ENCODE results near the gene KCNE3. TPM values are rescaled to one million over a fixed set of nuclear protein-coding genes. Genes with fewer than 3 reads are reported as not detected.

The KCNE3 gene
- total RNA-seq, 1 donor = 12.9 TPM

GRCh38 chr11:74479732-74480123 lies 12.4 kb upstream of the KCNE3 start:
- H3K4me1 ChIP-seq (ENCODE audit: insufficient read depth, low read length) = peaks cover 14% of the 10 kb centered on the region
- no peaks in the 10 kb centered on the region for H3K9me3 ChIP-seq (ENCODE audit: low read depth, low read length)
- H3K4me3 ChIP-seq (ENCODE audit: low read length) = no peak overlapping the region
- no peaks in the 10 kb centered on the region for H3K27me3 ChIP-seq (ENCODE audit: insufficient read depth, low read length)

- H3K4me1 ChIP-seq (ENCODE audit: insufficient read depth, low read length) = peaks cover 20% of the 10 kb centered on the region
- H3K9me3 ChIP-seq (ENCODE audit: low read depth, low read length) = no peaks in the 10 kb centered on the region
- no peaks in the 10 kb centered on the region for H3K27me3 ChIP-seq (ENCODE audit: insufficient read depth, low read length)
- H3K4me3 ChIP-seq (ENCODE audit: low read length) = no peak overlapping the region
Measured at GRCh38 chr11:74478877-74479731, 11.8 kb upstream of the KCNE3 start.

- Histone ChIP-seq H3K4me3 (ENCODE audit: low read length) (no peak overlapping the region), H3K9me3 (ENCODE audit: low read depth, low read length) (no peaks in the 10 kb centered on the region), H3K27me3 (ENCODE audit: insufficient read depth, low read length) (no peaks in the 10 kb centered on the region), H3K4me1 (ENCODE audit: insufficient read depth, low read length) (peaks cover 43% of the 10 kb centered on the region)
Measured at GRCh38 chr11:74476536-74476935, 9.2 kb upstream of the KCNE3 start.

- Histone ChIP-seq H3K9me3 (ENCODE audit: low read depth, low read length) (no peaks in the 10 kb centered on the region), H3K27me3 (ENCODE audit: insufficient read depth, low read length) (no peaks in the 10 kb centered on the region), H3K4me3 (ENCODE audit: low read length) (no peak overlapping the region), H3K4me1 (ENCODE audit: insufficient read depth, low read length) (peaks cover 46% of the 10 kb centered on the region)
Measured at GRCh38 chr11:74474316-74474715, 7.0 kb upstream of the KCNE3 start.

GRCh38 chr11:74473382-74474173 lies 6.2 kb upstream of the KCNE3 start:
- Histone ChIP-seq H3K27me3 (ENCODE audit: insufficient read depth, low read length) (no peaks in the 10 kb centered on the region), H3K9me3 (ENCODE audit: low read depth, low read length) (no peaks in the 10 kb centered on the region), H3K4me3 (ENCODE audit: low read length) (no peak overlapping the region), H3K4me1 (ENCODE audit: insufficient read depth, low read length) (peaks cover 48% of the 10 kb centered on the region)

- H3K4me1 ChIP-seq (ENCODE audit: insufficient read depth, low read length) = peaks cover 55% of the 10 kb centered on the region
- H3K27me3 ChIP-seq (ENCODE audit: insufficient read depth, low read length) = no peaks in the 10 kb centered on the region
Measured at GRCh38 chr11:74471668-74472429, 4.5 kb upstream of the KCNE3 start.

GRCh38 chr11:74471037-74471436 lies 3.7 kb upstream of the KCNE3 start:
- no peaks in the 10 kb centered on the region for H3K9me3 ChIP-seq (ENCODE audit: low read depth, low read length)
- H3K4me3 ChIP-seq (ENCODE audit: low read length) = no peak overlapping the region
- H3K27me3 ChIP-seq (ENCODE audit: insufficient read depth, low read length) = no peaks in the 10 kb centered on the region
- H3K4me1 ChIP-seq (ENCODE audit: insufficient read depth, low read length) = peaks cover 60% of the 10 kb centered on the region

More at GRCh38 chr11:74471668-74472429, 4.5 kb upstream of the KCNE3 start:
- no peaks in the 10 kb centered on the region for H3K9me3 ChIP-seq (ENCODE audit: low read depth, low read length)
- H3K4me3 ChIP-seq (ENCODE audit: low read length) = no peak overlapping the region

GRCh38 chr11:74470526-74470925 lies 3.2 kb upstream of the KCNE3 start:
- Histone ChIP-seq H3K4me1 (ENCODE audit: insufficient read depth, low read length) (peaks cover 65% of the 10 kb centered on the region), H3K9me3 (ENCODE audit: low read depth, low read length) (no peaks in the 10 kb centered on the region), H3K27me3 (ENCODE audit: insufficient read depth, low read length) (no peaks in the 10 kb centered on the region), H3K4me3 (ENCODE audit: low read length) (no peak overlapping the region)

- Histone ChIP-seq H3K9me3 (ENCODE audit: low read depth, low read length) (no peaks in the 10 kb centered on the region), H3K4me3 (ENCODE audit: low read length) (no peak overlapping the region), H3K27me3 (ENCODE audit: insufficient read depth, low read length) (no peaks in the 10 kb centered on the region), H3K4me1 (ENCODE audit: insufficient read depth, low read length) (peaks cover 68% of the 10 kb centered on the region)
Measured at GRCh38 chr11:74468936-74469335, 1.6 kb upstream of the KCNE3 start.

GRCh38 chr11:74468521-74468920 lies 1.2 kb upstream of the KCNE3 start:
- peaks cover 68% of the 10 kb centered on the region for H3K4me1 ChIP-seq (ENCODE audit: insufficient read depth, low read length)

GRCh38 chr11:74468058-74468457 lies 709 bp upstream of the KCNE3 start:
- H3K27me3 ChIP-seq (ENCODE audit: insufficient read depth, low read length) = no peaks in the 10 kb centered on the region
- H3K4me3 ChIP-seq (ENCODE audit: low read length) = no peak overlapping the region
- peaks cover 69% of the 10 kb centered on the region for H3K4me1 ChIP-seq (ENCODE audit: insufficient read depth, low read length)
- H3K9me3 ChIP-seq (ENCODE audit: low read depth, low read length) = no peaks in the 10 kb centered on the region

More at GRCh38 chr11:74468521-74468920, 1.2 kb upstream of the KCNE3 start:
- Histone ChIP-seq H3K9me3 (ENCODE audit: low read depth, low read length) (no peaks in the 10 kb centered on the region), H3K27me3 (ENCODE audit: insufficient read depth, low read length) (no peaks in the 10 kb centered on the region), H3K4me3 (ENCODE audit: low read length) (no peak overlapping the region)

- Histone ChIP-seq H3K9me3 (ENCODE audit: low read depth, low read length) (no peaks in the 10 kb centered on the region), H3K4me1 (ENCODE audit: insufficient read depth, low read length) (peaks cover 68% of the 10 kb centered on the region), H3K4me3 (ENCODE audit: low read length) (no peak overlapping the region), H3K27me3 (ENCODE audit: insufficient read depth, low read length) (no peaks in the 10 kb centered on the region)
Measured at GRCh38 chr11:74465291-74465708, 2.0 kb downstream of the KCNE3 start.

- no peak overlapping the region for H3K4me3 ChIP-seq (ENCODE audit: low read length)
- no peaks in the 10 kb centered on the region for H3K9me3 ChIP-seq (ENCODE audit: low read depth, low read length)
- no peaks in the 10 kb centered on the region for H3K27me3 ChIP-seq (ENCODE audit: insufficient read depth, low read length)
- H3K4me1 ChIP-seq (ENCODE audit: insufficient read depth, low read length) = peaks cover 74% of the 10 kb centered on the region
Measured at GRCh38 chr11:74464746-74465145, 2.6 kb downstream of the KCNE3 start.

GRCh38 chr11:74463216-74463615 lies 4.1 kb downstream of the KCNE3 start:
- Histone ChIP-seq H3K4me1 (ENCODE audit: insufficient read depth, low read length) (peaks cover 81% of the 10 kb centered on the region), H3K27me3 (ENCODE audit: insufficient read depth, low read length) (no peaks in the 10 kb centered on the region), H3K9me3 (ENCODE audit: low read depth, low read length) (no peaks in the 10 kb centered on the region), H3K4me3 (ENCODE audit: low read length) (no peak overlapping the region)

GRCh38 chr11:74462631-74463030 lies 4.7 kb downstream of the KCNE3 start:
- no peaks in the 10 kb centered on the region for H3K9me3 ChIP-seq (ENCODE audit: low read depth, low read length)
- peaks cover 77% of the 10 kb centered on the region for H3K4me1 ChIP-seq (ENCODE audit: insufficient read depth, low read length)
- H3K27me3 ChIP-seq (ENCODE audit: insufficient read depth, low read length) = no peaks in the 10 kb centered on the region
- H3K4me3 ChIP-seq (ENCODE audit: low read length) = no peak overlapping the region
